ENCODE data around the gene GRID2. TPM values are rescaled to one million over a fixed set of nuclear protein-coding genes. Genes with fewer than 3 reads are reported as not detected.

The GRID2 gene
- total RNA-seq, 4 donors from 2014 or later = 0.16 TPM; not detected in 3

DNA sequence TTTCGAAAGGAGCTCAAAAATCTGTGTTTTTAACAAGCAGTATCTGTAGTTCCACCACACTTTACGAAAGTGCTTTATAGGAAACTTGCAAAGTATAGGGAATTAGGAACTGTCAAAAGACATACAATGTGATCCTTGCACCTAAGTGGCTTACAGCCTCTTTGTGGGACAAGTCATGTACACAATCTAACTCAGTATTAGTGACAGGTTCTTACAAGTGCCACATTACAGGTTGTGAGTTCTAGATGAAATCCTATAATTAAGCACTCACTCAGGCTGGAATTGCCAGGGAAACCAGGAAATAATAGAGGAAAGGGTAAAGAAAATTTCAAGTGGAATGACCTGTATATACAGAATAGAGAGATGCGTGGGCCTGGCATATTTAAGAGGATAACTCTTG is 957.4 kb downstream of the GRID2 start:
- Histone ChIP-seq H3K27me3 (no peaks in the 10 kb centered on the region), H3K36me3 (no peaks in the 10 kb centered on the region), H3K4me1 (no peaks in the 10 kb centered on the region), H3K27ac (no peak overlapping the region), H3K9me3 (no peaks in the 10 kb centered on the region), H3K4me3 (no peak overlapping the region)
- in situ Hi-C loops (cut with MboI; ENCODE audit: low pct_ligation_motif_present in 1 of 4, low pct_unique_long_range_greater_than_20kb in 1 of 4, low sequenced_read_pairs in 3 of 4) (no loop called here), intact Hi-C loops (cut with DNase I; ENCODE audit: low total_unique reads) (no loop called here)
- 79 to 88% methylated on average over 3 of the region's 3 CpGs for WGBS, 2 donors (ENCODE audit: low coverage in 1 of 2)
- no peak for TF ChIP-seq POLR2A (IDR thresholded peaks at IDR 0.05)
- no peak for TF ChIP-seq POLR2AphosphoS5 (IDR thresholded peaks at IDR 0.05)
- TF ChIP-seq, protein P1, sequence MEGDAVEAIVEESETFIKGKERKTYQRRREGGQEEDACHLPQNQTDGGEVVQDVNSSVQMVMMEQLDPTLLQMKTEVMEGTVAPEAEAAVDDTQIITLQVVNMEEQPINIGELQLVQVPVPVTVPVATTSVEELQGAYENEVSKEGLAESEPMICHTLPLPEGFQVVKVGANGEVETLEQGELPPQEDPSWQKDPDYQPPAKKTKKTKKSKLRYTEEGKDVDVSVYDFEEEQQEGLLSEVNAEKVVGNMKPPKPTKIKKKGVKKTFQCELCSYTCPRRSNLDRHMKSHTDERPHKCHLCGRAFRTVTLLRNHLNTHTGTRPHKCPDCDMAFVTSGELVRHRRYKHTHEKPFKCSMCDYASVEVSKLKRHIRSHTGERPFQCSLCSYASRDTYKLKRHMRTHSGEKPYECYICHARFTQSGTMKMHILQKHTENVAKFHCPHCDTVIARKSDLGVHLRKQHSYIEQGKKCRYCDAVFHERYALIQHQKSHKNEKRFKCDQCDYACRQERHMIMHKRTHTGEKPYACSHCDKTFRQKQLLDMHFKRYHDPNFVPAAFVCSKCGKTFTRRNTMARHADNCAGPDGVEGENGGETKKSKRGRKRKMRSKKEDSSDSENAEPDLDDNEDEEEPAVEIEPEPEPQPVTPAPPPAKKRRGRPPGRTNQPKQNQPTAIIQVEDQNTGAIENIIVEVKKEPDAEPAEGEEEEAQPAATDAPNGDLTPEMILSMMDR (IDR thresholded peaks at IDR 0.05) = no peak
- no peak for TF ChIP-seq EP300 (IDR thresholded peaks at IDR 0.05; ENCODE audit: low read depth)
- DNase-seq = no peak

DNA sequence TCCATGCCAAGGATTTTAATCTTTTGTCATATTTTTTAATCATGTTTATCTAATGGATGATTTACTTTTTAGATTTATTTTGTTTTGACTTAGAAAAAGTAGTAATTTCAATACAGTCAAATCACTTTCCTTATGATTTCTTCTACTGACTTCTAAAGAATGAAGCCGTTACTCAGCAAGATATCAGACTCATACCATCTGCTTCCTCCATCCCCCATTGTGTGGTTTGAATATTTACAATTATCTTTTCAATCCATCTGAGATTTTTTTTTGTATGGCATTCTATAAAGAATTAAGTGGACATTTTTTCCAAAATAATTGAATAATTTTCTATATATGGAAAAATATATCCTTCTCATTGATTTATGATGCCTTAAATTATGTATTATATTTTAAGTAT is 959.4 kb downstream of the GRID2 start:
- TF ChIP-seq POLR2A (IDR thresholded peaks at IDR 0.05) = no peak
- no peak for TF ChIP-seq EP300 (IDR thresholded peaks at IDR 0.05; ENCODE audit: low read depth)
- TF ChIP-seq, protein P1 (IDR thresholded peaks at IDR 0.05) = no peak
- H3K27me3 ChIP-seq = no peaks in the 10 kb centered on the region
- H3K4me1 ChIP-seq = no peaks in the 10 kb centered on the region
- DNase-seq = no peak
- no peak overlapping the region for H3K4me3 ChIP-seq
- no peak overlapping the region for H3K27ac ChIP-seq
- H3K9me3 ChIP-seq = no peaks in the 10 kb centered on the region
- no peaks in the 10 kb centered on the region for H3K36me3 ChIP-seq
- intact Hi-C loops (cut with DNase I; ENCODE audit: low total_unique reads) = no loop called here
- in situ Hi-C loops (cut with MboI; ENCODE audit: low pct_ligation_motif_present in 1 of 4, low pct_unique_long_range_greater_than_20kb in 1 of 4, low sequenced_read_pairs in 3 of 4) = no loop called here
- 62 to 89% methylated on average over 1 of the region's 1 CpG for WGBS, 2 donors (ENCODE audit: low coverage in 1 of 2)

DNA sequence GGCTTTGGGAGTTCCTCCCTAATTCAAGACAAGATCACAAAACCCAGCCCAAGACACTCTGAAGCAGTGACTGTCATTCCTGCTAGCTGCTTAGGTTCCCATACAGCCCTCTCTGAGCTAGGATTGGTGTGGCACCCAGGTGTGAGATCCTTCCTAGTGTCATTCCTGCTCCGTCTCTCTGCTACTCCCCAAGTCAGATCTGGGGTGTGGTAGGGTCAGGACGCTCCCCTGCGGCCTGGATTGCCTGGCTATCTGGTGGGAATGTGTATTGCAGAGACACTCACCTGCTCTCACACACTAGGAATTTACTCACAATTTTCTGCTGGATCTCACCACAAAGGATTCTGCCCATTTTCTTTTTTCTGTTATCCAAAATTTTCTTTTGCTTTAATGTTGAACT is 964.0 kb downstream of the GRID2 start:
- TF ChIP-seq POLR2A (IDR thresholded peaks at IDR 0.05) = no peak
- intact Hi-C loops (cut with DNase I; ENCODE audit: low total_unique reads) = no loop called here
- no peak overlapping the region for H3K27ac ChIP-seq

DNA sequence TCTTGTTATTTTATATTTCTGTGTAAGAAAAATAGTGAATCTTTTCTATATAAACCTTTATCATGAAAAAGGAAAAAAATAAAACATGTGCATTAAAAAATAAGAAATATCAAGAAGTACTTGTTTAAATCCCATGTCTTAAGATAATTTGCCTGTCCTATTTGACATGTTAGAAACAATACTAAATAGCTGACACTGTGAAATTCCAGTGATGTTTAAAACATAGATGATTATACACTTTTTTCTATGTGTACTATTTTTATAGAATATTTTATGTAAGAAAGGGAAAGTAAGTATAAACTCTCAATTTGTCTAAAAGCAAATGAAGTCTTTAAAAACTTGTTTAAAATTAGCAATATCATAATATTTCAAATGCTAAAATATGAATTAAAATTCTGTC is 981.6 kb downstream of the GRID2 start:
- Histone ChIP-seq H3K36me3 (no peaks in the 10 kb centered on the region), H3K4me1 (no peaks in the 10 kb centered on the region), H3K27ac (no peak overlapping the region), H3K4me3 (no peak overlapping the region), H3K9me3 (no peaks in the 10 kb centered on the region), H3K27me3 (no peaks in the 10 kb centered on the region)
- no peak for DNase-seq
- intact Hi-C loops (cut with DNase I; ENCODE audit: low total_unique reads) = no loop called here
- in situ Hi-C loops (cut with MboI; ENCODE audit: low pct_ligation_motif_present in 1 of 4, low pct_unique_long_range_greater_than_20kb in 1 of 4, low sequenced_read_pairs in 3 of 4) = no loop called here
- TF ChIP-seq, protein P1 (IDR thresholded peaks at IDR 0.05) = no peak
- TF ChIP-seq POLR2AphosphoS5 (IDR thresholded peaks at IDR 0.05) (no peak), POLR2A (IDR thresholded peaks at IDR 0.05) (no peak), EP300 (IDR thresholded peaks at IDR 0.05; ENCODE audit: low read depth) (no peak)

More for the DNA sequence above, 964.0 kb downstream of the GRID2 start:
- no peaks in the 10 kb centered on the region for H3K9me3 ChIP-seq
- no peak for DNase-seq
- no peaks in the 10 kb centered on the region for H3K4me1 ChIP-seq
- no peaks in the 10 kb centered on the region for H3K27me3 ChIP-seq
- no peak overlapping the region for H3K4me3 ChIP-seq
- H3K36me3 ChIP-seq = no peaks in the 10 kb centered on the region
- in situ Hi-C loops (cut with MboI; ENCODE audit: low pct_ligation_motif_present in 1 of 4, low pct_unique_long_range_greater_than_20kb in 1 of 4, low sequenced_read_pairs in 3 of 4) = no loop called here
- WGBS, 2 donors (ENCODE audit: low coverage in 1 of 2) = 76% methylated on average over 3 of the region's 3 CpGs; no CpG with 5 or more reads in 1 of the 2 donors

DNA sequence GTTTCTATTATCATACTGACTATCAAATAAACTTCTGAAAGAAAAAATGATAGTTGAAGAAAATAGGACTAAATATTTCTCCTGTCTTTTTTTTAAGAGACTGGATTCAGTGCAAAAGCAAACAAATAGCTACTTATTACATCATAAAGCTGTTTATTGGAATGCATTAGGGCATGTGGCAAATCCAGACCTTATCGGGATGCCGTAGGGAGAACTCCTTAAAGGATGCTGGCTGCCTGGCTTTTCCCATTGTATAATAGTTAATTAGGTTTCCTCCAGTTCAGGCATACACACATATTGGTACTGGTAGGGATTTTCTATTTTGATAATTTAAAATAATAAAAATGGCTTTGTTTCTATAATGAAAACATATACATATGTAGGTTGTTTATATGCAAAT is 985.5 kb downstream of the GRID2 start:
- in situ Hi-C loops (cut with MboI; ENCODE audit: low pct_ligation_motif_present in 1 of 4, low pct_unique_long_range_greater_than_20kb in 1 of 4, low sequenced_read_pairs in 3 of 4) = no loop called here
- TF ChIP-seq POLR2A (IDR thresholded peaks at IDR 0.05) (no peak), POLR2AphosphoS5 (IDR thresholded peaks at IDR 0.05) (no peak), EP300 (IDR thresholded peaks at IDR 0.05; ENCODE audit: low read depth) (no peak)
- TF ChIP-seq, protein P1 (IDR thresholded peaks at IDR 0.05) = no peak
- WGBS, 2 donors (ENCODE audit: low coverage in 1 of 2) = 91 to 94% methylated on average over 2 of the region's 2 CpGs
- Histone ChIP-seq H3K4me1 (no peaks in the 10 kb centered on the region), H3K36me3 (no peaks in the 10 kb centered on the region), H3K9me3 (no peaks in the 10 kb centered on the region), H3K27me3 (no peaks in the 10 kb centered on the region), H3K27ac (no peak overlapping the region), H3K4me3 (no peak overlapping the region)
- no peak for DNase-seq
- intact Hi-C loops (cut with DNase I; ENCODE audit: low total_unique reads) = no loop called here

Measured in transverse colon (tissue), 4 donors.